C1 segment of cervical spinal cord (tissue), 14 donors: ENCODE data around the gene ZFHX2.
"Not testable (repeated sequence)": the region's sequence is repeated elsewhere in the genome, so short reads cannot be mapped to it uniquely, and the experiment has no call there.

ENCODE experiments used
- DNase-seq, 14 donors: peaks; one replicate each; lab custom pipeline; 2025; lab: John Stamatoyannopoulos, UW

Gene ZFHX2

GRCh38 chr14:23551266-23552028 is at the start of gene ZFHX2:
ZFHX2 (minus strand) TSS chr14:23551765; CDS start chr14:23535325, 16,440 bp downstream.
- peak in 13 of 14 donors; percentile 56 to 90 (median 79) for DNase-seq

- DNase-seq = no peak
Measured at GRCh38 chr14:23600806-23601205, 49.2 kb upstream of the ZFHX2 start.

GRCh38 chr14:23600322-23600707 is 48.8 kb upstream of the ZFHX2 start:
- DNase-seq = no peak

- DNase-seq = not testable (repeated sequence)
Measured at GRCh38 chr14:23594191-23594590, 42.6 kb upstream of the ZFHX2 start.

GRCh38 chr14:23590198-23590597 is 38.6 kb upstream of the ZFHX2 start:
- no peak for DNase-seq

- no peak for DNase-seq
Measured at GRCh38 chr14:23589606-23590005, 38.0 kb upstream of the ZFHX2 start.

GRCh38 chr14:23588884-23589598 is 37.5 kb upstream of the ZFHX2 start:
- DNase-seq = peak in 12 of 14 donors; percentile 42 to 86 (median 75)

GRCh38 chr14:23584527-23585203 is 33.1 kb upstream of the ZFHX2 start:
- not testable (repeated sequence) for DNase-seq

GRCh38 chr14:23583761-23584526 is 32.4 kb upstream of the ZFHX2 start:
- DNase-seq = not testable (repeated sequence)

- DNase-seq = peak in 1 of 14 donors; percentile 51
Measured at GRCh38 chr14:23582906-23583760, 31.6 kb upstream of the ZFHX2 start.

- no peak for DNase-seq
Measured at GRCh38 chr14:23580948-23581281, 29.4 kb upstream of the ZFHX2 start.

- DNase-seq = no peak
Measured at GRCh38 chr14:23580152-23580926, 28.8 kb upstream of the ZFHX2 start.

GRCh38 chr14:23579739-23580138 is 28.2 kb upstream of the ZFHX2 start:
- DNase-seq = no peak

GRCh38 chr14:23579311-23579630 is 27.7 kb upstream of the ZFHX2 start:
- DNase-seq = no peak

GRCh38 chr14:23578560-23579310 is 27.2 kb upstream of the ZFHX2 start, which contains the start of gene JPH4:
JPH4 (minus strand) TSS chr14:23578790; CDS start chr14:23577453, 1,337 bp downstream.
- DNase-seq = peak in 2 of 14 donors; percentile 48 to 91

- no peak for DNase-seq
Measured at GRCh38 chr14:23577710-23578392, 26.3 kb upstream of the ZFHX2 start.

GRCh38 chr14:23577004-23577681 is 25.6 kb upstream of the ZFHX2 start:
- peak in 1 of 14 donors; percentile 53 for DNase-seq
